MCF 10A (cell line): Measurements from ENCODE around the gene RMND5B. TPM values are rescaled to one million over a fixed set of nuclear protein-coding genes. Genes with fewer than 3 reads are reported as not detected.

Experiments used
- BruUV-seq: library from RNA; stranded (reverse); fragments of 400-500 nt; replicated peaks from 2 replicates; lab custom pipeline; 2021; lab: Mats Ljungman, UMichigan
- CTCF ChIA-PET: fragments of 300-600 bp; sonication (Branson Sonifier 250); formaldehyde crosslinking; extraction: SDS; loops from one replicate; lab custom pipeline; 2021; ENCODE audit warnings: antibody characterized with exemption, inconsistent platforms; lab: Yijun Ruan, JAX
- POLR2A ChIA-PET: fragments of 300-600, 350-650 bp; sonication (Branson Sonifier 250); formaldehyde crosslinking; extraction: SDS; loops from one replicate; lab custom pipeline; 2020; ENCODE audit warnings: antibody characterized with exemption, inconsistent platforms; lab: Yijun Ruan, JAX
- DNase-seq: peaks from one replicate; pipeline ENCODE4 v3.0.0-alpha.2; 2018; ENCODE audit not compliant: unreplicated experiment
- H3K27ac Mint-ChIP-seq: one replicate; pipeline ENCODE4 v1.8.0; 2022; ENCODE audit warnings: mild to moderate bottlenecking, low read depth, mixed read lengths; ENCODE audit not compliant: unreplicated experiment
- H3K27me3 Mint-ChIP-seq: one replicate; pipeline ENCODE4 v1.8.0; 2022; ENCODE audit warnings: mixed read lengths; ENCODE audit not compliant: insufficient read depth, unreplicated experiment
- H3K36me3 Mint-ChIP-seq: one replicate; pipeline ENCODE4 v1.8.0; 2022; ENCODE audit warnings: mild to moderate bottlenecking, moderate library complexity, mixed read lengths; ENCODE audit not compliant: insufficient read depth, unreplicated experiment
- H3K4me1 Mint-ChIP-seq: one replicate; pipeline ENCODE4 v1.8.0; 2022; ENCODE audit warnings: mixed read lengths; ENCODE audit not compliant: insufficient read depth, unreplicated experiment
- H3K4me3 Mint-ChIP-seq: one replicate; pipeline ENCODE4 v1.8.0; 2022; ENCODE audit warnings: mild to moderate bottlenecking, moderate library complexity, mixed read lengths; ENCODE audit not compliant: unreplicated experiment
- H3K9me3 Mint-ChIP-seq: one replicate; pipeline ENCODE4 v1.8.0; 2022; ENCODE audit warnings: mixed read lengths; ENCODE audit not compliant: unreplicated experiment
- intact Hi-C: fragments of 100-400 bp; cut with micrococcal nuclease; formaldehyde crosslinking; loops from 2 replicates; pipeline ENCODE4 v1.14.1; 2022
- total RNA-seq: library from RNA; stranded (reverse); gene quantifications from 2 replicates; pipeline ENCODE4 v1.2.3, GENCODE V29; 2022
- TF ChIP-seq, protein P1 (sequence below): fragments of 200-600 bp; IDR thresholded peaks from one replicate; pipeline ENCODE4 v1.8.0; 2022; ENCODE audit warnings: antibody characterized with exemption, mild to moderate bottlenecking; ENCODE audit not compliant: unreplicated experiment

Gene RMND5B
- total RNA-seq, 1 experiment from 2014 or later, result 53.0 TPM

DNA sequence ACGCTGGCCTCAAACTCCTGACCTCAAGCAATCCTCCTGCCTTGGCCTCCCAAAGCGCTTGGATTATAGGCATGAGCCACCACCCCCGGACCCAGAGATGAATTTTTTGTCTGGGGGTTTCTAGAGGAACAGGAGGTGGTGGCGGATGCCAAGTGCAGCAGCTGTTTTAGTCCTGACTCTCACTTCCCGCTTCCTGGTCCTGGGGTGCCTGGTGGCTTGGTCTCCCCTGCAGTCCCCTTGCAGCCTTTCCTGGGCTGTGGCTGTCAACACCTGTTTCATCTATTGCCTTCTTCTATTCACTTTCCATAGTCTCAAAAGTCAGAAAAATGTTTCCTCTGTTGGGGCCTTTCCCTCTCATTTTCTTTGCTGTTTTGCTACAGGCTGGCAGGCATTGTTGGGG lies 29.4 kb downstream of the RMND5B start:
- POLR2A ChIA-PET, result no interaction called here
- Mint-ChIP-seq H3K4me3 (no peak overlapping the region), H3K36me3 (no peaks in the 10 kb centered on the region)

DNA sequence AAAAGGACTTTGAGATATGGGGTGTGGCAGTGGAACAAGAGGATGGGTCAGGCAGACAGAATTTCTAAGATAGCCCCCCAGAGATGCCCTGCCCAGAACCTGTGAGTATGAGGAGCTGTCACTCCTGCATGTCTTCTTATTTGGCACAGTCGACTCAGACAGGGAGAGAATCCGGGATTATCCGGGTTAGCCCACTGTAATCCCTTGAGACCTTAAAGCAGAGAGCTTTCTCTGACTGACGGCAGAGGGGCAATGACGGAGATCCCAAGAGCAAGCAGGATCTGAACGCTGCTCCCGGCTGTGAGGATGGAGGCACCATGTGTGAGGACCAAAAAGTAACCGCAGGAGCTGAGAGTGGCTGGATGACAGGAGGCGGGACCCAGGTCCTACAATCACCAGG lies 31.7 kb downstream of the RMND5B start:
- intact Hi-C loops, result loop anchor here (10.0 kb wide), 1 partner anchor 558 kb away; the partner anchor contains the start of gene B4GALT7

More for the DNA sequence above, 29.4 kb downstream of the RMND5B start:
- BruUV-seq, result no TSS peak
- no peak for DNase-seq
- CTCF ChIA-PET, result interaction anchor here (0.7 to 1.0 kb wide), 3 partner anchors 15 to 85 kb away, joined by 3 to 6 read pairs (median 3); no protein-coding TSS in a partner anchor
- H3K4me1 Mint-ChIP-seq, result no peaks in the 10 kb centered on the region
- H3K27me3 Mint-ChIP-seq, result peaks cover 33% of the 10 kb centered on the region
- TF ChIP-seq, protein P1, sequence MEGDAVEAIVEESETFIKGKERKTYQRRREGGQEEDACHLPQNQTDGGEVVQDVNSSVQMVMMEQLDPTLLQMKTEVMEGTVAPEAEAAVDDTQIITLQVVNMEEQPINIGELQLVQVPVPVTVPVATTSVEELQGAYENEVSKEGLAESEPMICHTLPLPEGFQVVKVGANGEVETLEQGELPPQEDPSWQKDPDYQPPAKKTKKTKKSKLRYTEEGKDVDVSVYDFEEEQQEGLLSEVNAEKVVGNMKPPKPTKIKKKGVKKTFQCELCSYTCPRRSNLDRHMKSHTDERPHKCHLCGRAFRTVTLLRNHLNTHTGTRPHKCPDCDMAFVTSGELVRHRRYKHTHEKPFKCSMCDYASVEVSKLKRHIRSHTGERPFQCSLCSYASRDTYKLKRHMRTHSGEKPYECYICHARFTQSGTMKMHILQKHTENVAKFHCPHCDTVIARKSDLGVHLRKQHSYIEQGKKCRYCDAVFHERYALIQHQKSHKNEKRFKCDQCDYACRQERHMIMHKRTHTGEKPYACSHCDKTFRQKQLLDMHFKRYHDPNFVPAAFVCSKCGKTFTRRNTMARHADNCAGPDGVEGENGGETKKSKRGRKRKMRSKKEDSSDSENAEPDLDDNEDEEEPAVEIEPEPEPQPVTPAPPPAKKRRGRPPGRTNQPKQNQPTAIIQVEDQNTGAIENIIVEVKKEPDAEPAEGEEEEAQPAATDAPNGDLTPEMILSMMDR, result no peak
- H3K9me3 Mint-ChIP-seq, result no peaks in the 10 kb centered on the region
- intact Hi-C loops, result loop anchor here (10.0 kb wide), 1 partner anchor 555 kb away; the partner anchor contains the start of gene B4GALT7
- no peak overlapping the region for H3K27ac Mint-ChIP-seq

DNA sequence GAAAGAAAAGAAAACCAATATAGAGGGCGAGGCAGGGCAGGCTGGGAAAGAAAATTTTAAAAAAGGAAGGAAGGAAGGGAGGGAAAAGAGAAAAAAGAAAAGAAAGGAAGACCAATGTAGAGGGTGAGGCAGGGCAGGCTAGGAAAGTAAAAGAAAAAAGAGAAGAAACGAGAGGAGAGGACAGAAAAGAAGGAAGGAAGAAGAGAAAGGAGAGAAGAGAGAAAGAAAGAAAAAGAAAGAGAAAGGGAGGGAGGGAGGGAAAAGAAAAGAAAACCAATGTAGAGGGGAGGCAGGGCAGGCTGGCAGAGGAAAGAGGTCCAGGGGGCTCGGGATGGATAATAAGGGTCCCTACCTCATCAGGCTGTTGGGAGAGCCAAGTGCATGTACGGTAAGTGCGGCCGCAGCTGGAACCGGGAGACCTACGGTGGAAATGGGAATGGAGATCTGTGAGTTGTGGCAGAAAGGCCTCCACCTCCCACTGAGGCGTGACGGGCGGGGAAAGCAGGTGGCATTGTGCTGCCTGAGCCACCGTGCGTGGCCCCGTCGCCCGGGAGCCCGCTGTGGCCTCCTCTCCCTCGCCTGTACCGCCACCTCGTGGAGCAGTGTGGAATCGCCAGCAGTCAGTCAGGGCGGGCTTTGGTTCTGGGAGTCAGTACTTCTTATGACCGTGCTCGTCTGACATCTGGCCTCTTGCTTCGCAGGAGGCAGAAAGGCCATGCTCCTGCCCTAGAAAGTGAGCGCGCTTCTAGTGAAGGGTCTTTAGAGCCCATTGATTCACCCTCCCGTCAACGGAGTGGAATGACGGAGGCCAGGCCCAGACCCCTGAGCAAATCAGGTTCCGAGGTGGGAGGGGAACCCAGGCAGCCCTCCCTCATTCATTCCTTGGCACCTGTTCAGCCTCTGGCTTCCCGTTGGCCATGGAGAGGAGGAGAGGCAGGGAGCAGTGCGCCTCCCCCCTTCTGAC lies 33.2 kb downstream of the RMND5B start:
- H3K27me3 Mint-ChIP-seq, result peaks cover 33% of the 10 kb centered on the region
- POLR2A ChIA-PET, result no interaction called here

More for the DNA sequence above, 31.7 kb downstream of the RMND5B start:
- DNase-seq, result no peak
- H3K27me3 Mint-ChIP-seq, result peaks cover 33% of the 10 kb centered on the region
- no peaks in the 10 kb centered on the region for H3K4me1 Mint-ChIP-seq
- H3K4me3 Mint-ChIP-seq, result no peak overlapping the region
- CTCF ChIA-PET, result interaction anchor here (0.7 to 3.3 kb wide), 7 partner anchors 9 to 555 kb away, joined by 4 to 81 read pairs (median 6); partner anchors contain the start of gene NHP2
- H3K27ac Mint-ChIP-seq, result no peak overlapping the region
- POLR2A ChIA-PET, result interaction anchor here (0.6 to 1.5 kb wide), 3 partner anchors 9 to 87 kb away, joined by 3 to 4 read pairs (median 4); partner anchors contain the start of gene NHP2
- BruUV-seq, result no TSS peak
- no peaks in the 10 kb centered on the region for H3K9me3 Mint-ChIP-seq
- no peaks in the 10 kb centered on the region for H3K36me3 Mint-ChIP-seq
- TF ChIP-seq, protein P1, result no peak

More for the DNA sequence above, 33.2 kb downstream of the RMND5B start:
- intact Hi-C loops, result loop anchor here (1.0 to 10.0 kb wide), 2 partner anchors 88 to 559 kb away; partner anchors contain the start of gene B4GALT7
- CTCF ChIA-PET, result interaction anchor here (0.7 to 3.3 kb wide), 12 partner anchors 9 to 96 kb away, joined by 3 to 81 read pairs (median 4); partner anchors contain the start of gene NHP2
- H3K4me1 Mint-ChIP-seq, result no peaks in the 10 kb centered on the region
- TF ChIP-seq, protein P1, result peak; percentile 100
- peak; percentile 88 for DNase-seq
- H3K36me3 Mint-ChIP-seq, result no peaks in the 10 kb centered on the region
- no peaks in the 10 kb centered on the region for H3K9me3 Mint-ChIP-seq
- no peak overlapping the region for H3K27ac Mint-ChIP-seq
- BruUV-seq, result no TSS peak
- H3K4me3 Mint-ChIP-seq, result peak overlapping the region; percentile 8
